ENCODE results near the gene MOCOS.
"Not testable (repeated sequence)": the region's sequence is repeated elsewhere in the genome, so short reads cannot be mapped to it uniquely, and the experiment has no call there.

The MOCOS gene

GRCh38 chr18:36203360-36203895, 16.1 kb downstream of the MOCOS start:
- DNase-seq: no peak

GRCh38 chr18:36205166-36205565, 17.9 kb downstream of the MOCOS start:
- DNase-seq: no peak

- DNase-seq: no peak
These were observed 20.0 kb downstream of the MOCOS start for GRCh38 chr18:36207303-36207702.

- not testable (repeated sequence) for DNase-seq
These were observed 20.7 kb downstream of the MOCOS start for GRCh38 chr18:36207969-36208368.

GRCh38 chr18:36211612-36212065, 24.3 kb downstream of the MOCOS start:
- no peak for DNase-seq

GRCh38 chr18:36212301-36213171, 25.2 kb downstream of the MOCOS start:
- DNase-seq: no peak

GRCh38 chr18:36214811-36215210, 27.5 kb downstream of the MOCOS start:
- DNase-seq: no peak

- DNase-seq: no peak
These were observed 28.3 kb downstream of the MOCOS start for GRCh38 chr18:36215577-36215976.

GRCh38 chr18:36217348-36217747, 30.1 kb downstream of the MOCOS start:
- no peak for DNase-seq

- DNase-seq: no peak
These were observed 41.9 kb downstream of the MOCOS start for GRCh38 chr18:36229188-36229587.

GRCh38 chr18:36240510-36240909, 53.2 kb downstream of the MOCOS start:
- not testable (repeated sequence) for DNase-seq

- DNase-seq: no peak
These were observed 54.5 kb downstream of the MOCOS start for GRCh38 chr18:36241831-36242230.

- no peak for DNase-seq
These were observed 59.7 kb downstream of the MOCOS start for GRCh38 chr18:36247036-36247435.

- no peak for DNase-seq
These were observed 62.1 kb downstream of the MOCOS start for GRCh38 chr18:36249392-36249791.

GRCh38 chr18:36250827-36251226, 63.5 kb downstream of the MOCOS start:
- DNase-seq: no peak

GRCh38 chr18:36255072-36255698, 67.9 kb downstream of the MOCOS start:
- DNase-seq: no peak

- no peak for DNase-seq
These were observed 68.8 kb downstream of the MOCOS start for GRCh38 chr18:36256094-36256493.

GRCh38 chr18:36262971-36263370, 75.7 kb downstream of the MOCOS start:
- no peak for DNase-seq

GRCh38 chr18:36264283-36264682, 77.0 kb downstream of the MOCOS start:
- DNase-seq: no peak

GRCh38 chr18:36265015-36265414, 77.7 kb downstream of the MOCOS start:
- no peak for DNase-seq

- no peak for DNase-seq
These were observed 81.9 kb downstream of the MOCOS start for GRCh38 chr18:36269157-36269556.

- DNase-seq: no peak
These were observed 83.9 kb downstream of the MOCOS start for GRCh38 chr18:36271153-36271552.

GRCh38 chr18:36273347-36273746, 86.0 kb downstream of the MOCOS start:
- no peak for DNase-seq

- DNase-seq: no peak
These were observed 86.9 kb downstream of the MOCOS start for GRCh38 chr18:36274083-36274715.
